ENCODE results near the gene ANGPTL2.

- TF ChIP-seq MAX (IDR thresholded peaks at IDR 0.05) (no peak), YY1 (IDR thresholded peaks at IDR 0.05; ENCODE audit: low read depth) (no peak), REST (IDR thresholded peaks at IDR 0.05; ENCODE audit: low read depth) (no peak), ZBTB7A (IDR thresholded peaks at IDR 0.05; ENCODE audit: low read depth) (no peak), EP300 (IDR thresholded peaks at IDR 0.05; ENCODE audit: borderline replicate concordance) (no peak), CREB1 (IDR thresholded peaks at IDR 0.05; ENCODE audit: low read depth) (no peak), FOXM1 (IDR thresholded peaks at IDR 0.05; ENCODE audit: borderline replicate concordance, low read depth) (no peak), CEBPB (IDR thresholded peaks at IDR 0.05) (no peak), RAD21 (IDR thresholded peaks at IDR 0.05; ENCODE audit: low read depth) (no peak), TCF12 (IDR thresholded peaks at IDR 0.05; ENCODE audit: low read depth) (no peak), TAF1 (IDR thresholded peaks at IDR 0.05; ENCODE audit: low read depth) (no peak), NFIC (IDR thresholded peaks at IDR 0.05) (no peak), USF1 (IDR thresholded peaks at IDR 0.05) (no peak), TEAD4 (IDR thresholded peaks at IDR 0.05) (no peak)
Measured at GRCh38 chr9:127078336-127078735, 44.1 kb downstream of the ANGPTL2 start.

All from Ishikawa (cell line).